ENCODE data around the gene CLCN3. TPM values are rescaled to one million over a fixed set of nuclear protein-coding genes. Genes with fewer than 3 reads are reported as not detected.

Gene CLCN3
- total RNA-seq, 6 experiments from 2014 or later, result 32.9 to 39.5 (median 35.0) TPM

- Mint-ChIP-seq H3K27ac (peak overlapping the region; percentile 51), H3K4me3 (no peak overlapping the region), H3K9me3 (no peaks in the 10 kb centered on the region), H3K36me3 (ENCODE audit: low read depth) (no peaks in the 10 kb centered on the region; the same call in none of the 2 replicates), H3K4me1 (ENCODE audit: low read depth) (peaks cover 27% of the 10 kb centered on the region), H3K27me3 (ENCODE audit: insufficient read depth) (no peaks in the 10 kb centered on the region)
- DNase-seq, result peak; percentile 69
- TF ChIP-seq, protein P1, sequence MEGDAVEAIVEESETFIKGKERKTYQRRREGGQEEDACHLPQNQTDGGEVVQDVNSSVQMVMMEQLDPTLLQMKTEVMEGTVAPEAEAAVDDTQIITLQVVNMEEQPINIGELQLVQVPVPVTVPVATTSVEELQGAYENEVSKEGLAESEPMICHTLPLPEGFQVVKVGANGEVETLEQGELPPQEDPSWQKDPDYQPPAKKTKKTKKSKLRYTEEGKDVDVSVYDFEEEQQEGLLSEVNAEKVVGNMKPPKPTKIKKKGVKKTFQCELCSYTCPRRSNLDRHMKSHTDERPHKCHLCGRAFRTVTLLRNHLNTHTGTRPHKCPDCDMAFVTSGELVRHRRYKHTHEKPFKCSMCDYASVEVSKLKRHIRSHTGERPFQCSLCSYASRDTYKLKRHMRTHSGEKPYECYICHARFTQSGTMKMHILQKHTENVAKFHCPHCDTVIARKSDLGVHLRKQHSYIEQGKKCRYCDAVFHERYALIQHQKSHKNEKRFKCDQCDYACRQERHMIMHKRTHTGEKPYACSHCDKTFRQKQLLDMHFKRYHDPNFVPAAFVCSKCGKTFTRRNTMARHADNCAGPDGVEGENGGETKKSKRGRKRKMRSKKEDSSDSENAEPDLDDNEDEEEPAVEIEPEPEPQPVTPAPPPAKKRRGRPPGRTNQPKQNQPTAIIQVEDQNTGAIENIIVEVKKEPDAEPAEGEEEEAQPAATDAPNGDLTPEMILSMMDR (IDR thresholded peaks at IDR 0.05), result no peak
Measured at GRCh38 chr4:169604131-169604900, 16.1 kb upstream of the CLCN3 start.

DNA sequence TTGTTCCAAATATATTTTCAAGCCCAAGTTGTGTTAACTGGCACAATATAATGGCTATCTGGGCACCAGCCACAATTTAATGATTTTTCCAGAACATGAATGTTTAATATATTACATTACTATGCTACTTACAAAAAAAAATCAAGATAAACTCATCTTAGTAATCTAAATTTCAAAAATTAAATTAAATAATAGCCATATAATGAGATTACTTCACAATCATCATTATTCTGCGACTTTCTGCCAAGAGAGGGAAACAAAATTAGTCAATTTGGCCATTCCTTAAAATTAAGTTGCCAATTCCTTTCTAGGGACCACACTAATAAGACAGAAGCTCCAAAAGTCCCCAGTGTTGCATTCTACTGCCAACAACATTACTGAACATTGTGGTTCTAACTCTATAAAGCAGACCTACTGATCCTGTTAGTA, 15.5 kb upstream of the CLCN3 start:
- no peaks in the 10 kb centered on the region; the same call in none of the 2 replicates for H3K36me3 Mint-ChIP-seq (ENCODE audit: low read depth)
- no peaks in the 10 kb centered on the region for H3K27me3 Mint-ChIP-seq (ENCODE audit: insufficient read depth)
- TF ChIP-seq, protein P1 (IDR thresholded peaks at IDR 0.05), result no peak
- H3K4me1 Mint-ChIP-seq (ENCODE audit: low read depth), result peaks cover 27% of the 10 kb centered on the region
- DNase-seq, result no peak
- no peak overlapping the region for H3K4me3 Mint-ChIP-seq
- peak overlapping the region; percentile 51 for H3K27ac Mint-ChIP-seq
- no peaks in the 10 kb centered on the region for H3K9me3 Mint-ChIP-seq

DNA sequence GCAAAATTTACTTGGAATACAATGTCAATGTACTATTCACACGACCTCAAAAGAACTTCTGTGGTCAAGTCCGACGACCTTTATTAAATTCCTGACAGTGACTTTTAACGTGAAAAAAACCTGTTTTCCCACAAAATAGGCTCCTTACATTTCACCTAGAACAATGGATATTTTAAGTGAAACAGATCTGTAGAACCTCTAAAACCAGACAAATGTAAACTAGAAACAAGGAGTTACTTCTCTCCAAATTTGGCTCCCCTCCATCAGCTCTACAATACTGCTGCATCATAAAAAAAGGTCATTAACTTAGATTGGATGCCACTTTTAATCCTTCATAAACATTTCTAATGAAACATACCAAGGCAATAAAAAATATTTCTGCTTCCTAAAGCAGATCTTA, 9.2 kb upstream of the CLCN3 start:
- Mint-ChIP-seq H3K27me3 (ENCODE audit: insufficient read depth) (no peaks in the 10 kb centered on the region), H3K4me3 (peak overlapping the region; percentile 99), H3K36me3 (ENCODE audit: low read depth) (no peaks in the 10 kb centered on the region), H3K27ac (peak overlapping the region; percentile 100), H3K9me3 (no peaks in the 10 kb centered on the region), H3K4me1 (ENCODE audit: low read depth) (peaks cover 38% of the 10 kb centered on the region)
- no peak for DNase-seq
- TF ChIP-seq, protein P1 (IDR thresholded peaks at IDR 0.05), result no peak

GRCh38 chr4:169611991-169612870, 8.1 kb upstream of the CLCN3 start, which contains the start of gene NEK1:
Gene NEK1 (minus strand): TSS chr4:169612583. CDS start chr4:169602630, 9,953 bp downstream.
- DNase-seq, result peak; percentile 81
- Mint-ChIP-seq H3K27ac (peak within 1 kb of the TSS; percentile 100), H3K4me3 (peak within 1 kb of the TSS; percentile 99)

More at GRCh38 chr4:169611991-169612870, 8.1 kb upstream of the CLCN3 start, which contains the start of gene NEK1:
- H3K4me1 Mint-ChIP-seq (ENCODE audit: low read depth), result peaks cover 34% of the 10 kb centered on the region
- TF ChIP-seq, protein P1 (IDR thresholded peaks at IDR 0.05), result peak; percentile 28; the same call in 1 of the 2 replicates
- no peaks in the 10 kb centered on the region for H3K9me3 Mint-ChIP-seq
- no peaks in the 10 kb centered on the region for H3K27me3 Mint-ChIP-seq (ENCODE audit: insufficient read depth)
- no peaks in the 10 kb centered on the region for H3K36me3 Mint-ChIP-seq (ENCODE audit: low read depth)
